Hepatocyte (in vitro differentiated cells): Measurements from ENCODE around the gene SH3BP1.

ENCODE experiments used
- CTCF ChIP-seq: fragments of 200-600 bp; sonication (generic); IDR thresholded peaks from 2 replicates; pipeline ENCODE4 v1.5.1; 2016; ENCODE audit warnings: antibody characterized with exemption, mild to moderate bottlenecking; ENCODE audit not compliant: poor library complexity
- EZH2 ChIP-seq: fragments of 200-600 bp; sonication (generic); IDR thresholded peaks from 2 replicates; pipeline ENCODE4 v1.6.1; 2016; ENCODE audit warnings: antibody characterized with exemption, mild to moderate bottlenecking, borderline replicate concordance

GRCh38 chr22:37611207-37611606 lies 28.3 kb upstream of the SH3BP1 start:
- TF ChIP-seq CTCF, result no peak
- TF ChIP-seq EZH2, result no peak
